Measurements from ENCODE around the gene EPHX1.

DNA sequence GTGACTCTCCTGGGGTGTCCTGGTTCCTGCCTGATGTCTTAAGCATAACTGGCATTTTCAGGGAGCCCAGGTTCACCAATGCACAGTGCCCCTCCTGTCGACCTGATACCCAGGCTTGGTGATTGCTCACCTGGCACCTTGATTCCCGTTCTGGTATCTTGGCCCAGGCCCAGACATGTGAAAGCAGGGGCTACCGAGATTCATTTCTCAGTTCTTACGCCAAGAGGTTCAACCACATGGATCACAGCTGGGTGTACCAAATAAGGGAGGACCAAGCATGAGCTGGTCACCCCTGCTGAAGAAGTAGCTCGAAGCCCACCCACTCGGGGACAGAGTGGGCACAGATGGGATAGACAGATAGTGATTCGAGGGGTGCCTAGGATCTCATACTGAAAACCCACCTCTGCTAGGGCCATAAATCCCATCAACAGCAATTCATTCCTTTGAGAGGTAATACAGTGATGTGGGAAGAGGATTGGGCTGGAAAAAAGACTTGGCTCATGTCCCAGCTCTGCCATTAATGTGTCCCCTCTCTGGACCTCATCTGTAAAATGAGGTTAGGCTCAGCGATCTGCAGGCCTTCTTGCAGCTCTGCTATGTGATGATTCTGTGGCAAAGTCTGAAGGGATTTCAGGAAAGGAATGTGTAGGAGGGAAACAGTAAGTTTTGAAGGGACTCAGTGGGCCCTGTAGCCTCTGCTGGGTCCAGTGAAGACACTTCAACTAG is 2.7 kb downstream of the EPHX1 start:
- TF ChIP-seq, protein P1, sequence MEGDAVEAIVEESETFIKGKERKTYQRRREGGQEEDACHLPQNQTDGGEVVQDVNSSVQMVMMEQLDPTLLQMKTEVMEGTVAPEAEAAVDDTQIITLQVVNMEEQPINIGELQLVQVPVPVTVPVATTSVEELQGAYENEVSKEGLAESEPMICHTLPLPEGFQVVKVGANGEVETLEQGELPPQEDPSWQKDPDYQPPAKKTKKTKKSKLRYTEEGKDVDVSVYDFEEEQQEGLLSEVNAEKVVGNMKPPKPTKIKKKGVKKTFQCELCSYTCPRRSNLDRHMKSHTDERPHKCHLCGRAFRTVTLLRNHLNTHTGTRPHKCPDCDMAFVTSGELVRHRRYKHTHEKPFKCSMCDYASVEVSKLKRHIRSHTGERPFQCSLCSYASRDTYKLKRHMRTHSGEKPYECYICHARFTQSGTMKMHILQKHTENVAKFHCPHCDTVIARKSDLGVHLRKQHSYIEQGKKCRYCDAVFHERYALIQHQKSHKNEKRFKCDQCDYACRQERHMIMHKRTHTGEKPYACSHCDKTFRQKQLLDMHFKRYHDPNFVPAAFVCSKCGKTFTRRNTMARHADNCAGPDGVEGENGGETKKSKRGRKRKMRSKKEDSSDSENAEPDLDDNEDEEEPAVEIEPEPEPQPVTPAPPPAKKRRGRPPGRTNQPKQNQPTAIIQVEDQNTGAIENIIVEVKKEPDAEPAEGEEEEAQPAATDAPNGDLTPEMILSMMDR (IDR thresholded peaks at IDR 0.05): no peak
- no peak for TF ChIP-seq EP300 (IDR thresholded peaks at IDR 0.05)
- no peak for TF ChIP-seq POLR2A (IDR thresholded peaks at IDR 0.05)

Data from suprapubic skin (tissue), 3 donors.